Spleen (tissue), 11 donors: ENCODE results near the gene GRIA1. TPM values are rescaled to one million over a fixed set of nuclear protein-coding genes. Genes with fewer than 3 reads are reported as not detected.

Experiments
- DNase-seq: peaks from one replicate; pipeline ENCODE4 v3.0.0-alpha.2; 2020
- H3K27ac ChIP-seq, 8 donors: fragments of 200-600 bp; sonication (generic) in 7 of 8; 1 replicate in 4 of 8; 2 replicates in 4 of 8; pipeline versions ENCODE4 v1.5.0 to v1.8.0; 2016 to 2021; ENCODE audit warnings: inconsistent platforms in 4 of 8, mild to moderate bottlenecking in 4 of 8, moderate library complexity in 1 of 8
- H3K27me3 ChIP-seq, 7 donors: fragments of 200-600 bp; sonication (generic) in 6 of 7; replicated peaks in 1 of 7; 1 replicate in 4 of 7; 2 replicates in 3 of 7; pipeline versions ENCODE4 v1.5.0 to v1.8.0; 2016 to 2021; ENCODE audit warnings: inconsistent platforms in 3 of 7, mild to moderate bottlenecking in 1 of 7
- H3K36me3 ChIP-seq, 6 donors: fragments of 200-600 bp; sonication (generic) in 5 of 6; 1 replicate in 4 of 6; 2 replicates in 2 of 6; pipeline versions ENCODE4 v1.5.0 to v1.8.0; 2016 to 2021; ENCODE audit warnings: inconsistent platforms in 2 of 6
- H3K4me1 ChIP-seq, 6 donors: fragments of 200-600 bp; sonication (generic) in 5 of 6; 1 replicate in 3 of 6; 2 replicates in 3 of 6; pipeline versions ENCODE4 v1.5.0 to v1.8.0; 2016 to 2021; ENCODE audit warnings: inconsistent platforms in 3 of 6
- H3K4me3 ChIP-seq, 8 donors: fragments of 200-600 bp; sonication (generic) in 7 of 8; 1 replicate in 4 of 8; 2 replicates in 4 of 8; pipeline versions ENCODE4 v1.5.0 to v1.8.0; 2016 to 2021; ENCODE audit warnings: inconsistent platforms in 4 of 8, mild to moderate bottlenecking in 4 of 8, moderate library complexity in 2 of 8
- H3K9me3 ChIP-seq, 8 donors: fragments of 200-600 bp; sonication (generic) in 7 of 8; 1 replicate in 4 of 8; 2 replicates in 4 of 8; pipeline versions ENCODE4 v1.5.0 to v1.8.0; 2016 to 2021; ENCODE audit warnings: inconsistent platforms in 4 of 8
- POLR2A ChIP-seq, 3 donors: fragments of 450-650 bp; IDR thresholded peaks; one replicate each; pipeline ENCODE4 v1.5.1; 2017; ENCODE audit warnings: antibody characterized with exemption in 3 of 3, mild to moderate bottlenecking in 1 of 3
- POLR2AphosphoS5 ChIP-seq, 3 donors: sonication (generic); formaldehyde crosslinking; IDR thresholded peaks; one replicate each; pipeline ENCODE4 v1.5.1; 2017; ENCODE audit warnings: antibody characterized with exemption in 3 of 3
- WGBS, 5 donors: extraction: QIAGEN DNeasy Blood & Tissue Kit in 3 of 5; methylation state at CpG; one replicate each; pipeline versions ENCODE4 v1.1.5 to v1.1.7; 2013 to 2018; 5-methylcytosine and 5-hydroxymethylcytosine counted together
- intact Hi-C: fragments of 100-400 bp; cut with DNase I; formaldehyde crosslinking; loops from one replicate; pipeline ENCODE4 v1.15.0; 2023; ENCODE audit warnings: low total_unique reads
- polyA plus RNA-seq, 3 donors: library from polyadenylated mRNA; stranded (reverse); fragments of 200-250 nt; gene quantifications; one replicate each; pipeline ENCODE4 v1.2.1, GENCODE V29; 2013
- total RNA-seq, 7 donors: library from RNA; depleted of rRNA in 3 of 7; stranded (reverse); fragments of >200 nt in 3 of 7; fragmentation: NEBNext Ultra II Directional in 4 of 7; extraction: Animal tissue kit (Norgen Biotek cat#: 25700) in 4 of 7; gene quantifications; one replicate each; pipeline versions ENCODE4 v1.1.0 to v1.2.1, GENCODE V29; 2016 to 2021
- TF ChIP-seq, protein P1 (sequence below), 11 experiments: fragments of 200-600 bp in 7 of 11; fragments of 450-650 bp in 4 of 11; sonication (generic) in 4 of 11; IDR thresholded peaks in 8 of 11; conservative IDR thresholded peaks in 3 of 11; 1 replicate in 7 of 11; 2 replicates in 4 of 11; pipeline versions ENCODE4 v1.4.0 to v1.8.0; 2016 to 2021; ENCODE audit warnings: antibody characterized with exemption in 11 of 11, inconsistent platforms in 4 of 11, mild to moderate bottlenecking in 1 of 11
- donor health status: healthy with polysubstance abuse.
- donor health status: DM: no; HTN: no; CAD: no; lungs with moderate emphysema.
- donor health status: DM: no; HTN: no; CAD: no.
- donor health status: Bipolar disorder and iron deficiency.
- donor health status: healthy.
- donor health status: DM: no; HTN: no; CAD: no.
- donor health status: DM: yes; HTN: yes; CAD: no.

GRIA1 gene
- total and polyA plus RNA-seq, 10 donors, result 0.02 to 0.19 (median 0.09) TPM; not detected in 6

DNA sequence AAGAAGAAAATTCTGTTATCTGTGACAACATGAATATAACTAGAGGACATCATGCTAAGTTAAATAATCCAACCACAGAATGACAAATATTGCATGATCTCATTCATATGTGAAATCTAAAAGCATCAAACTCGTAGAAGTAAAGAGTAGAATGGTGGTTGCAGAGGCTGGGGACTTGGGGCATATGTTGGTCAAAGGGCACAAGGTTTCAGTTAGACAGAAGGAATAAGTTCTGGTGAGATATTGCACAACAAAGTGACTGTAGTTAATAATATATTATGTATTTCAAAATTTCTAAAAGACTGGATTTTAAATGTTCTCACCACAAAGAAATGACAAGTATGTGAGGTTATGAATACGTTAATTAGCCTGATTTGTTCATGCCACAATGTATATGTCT, 24.8 kb downstream of the GRIA1 start:
- 63 to 76% (median 69%) methylated on average over 2 of the region's 2 CpGs for WGBS, 5 donors
- intact Hi-C loops, result no loop called here
- no peak for DNase-seq
- TF ChIP-seq, protein P1, sequence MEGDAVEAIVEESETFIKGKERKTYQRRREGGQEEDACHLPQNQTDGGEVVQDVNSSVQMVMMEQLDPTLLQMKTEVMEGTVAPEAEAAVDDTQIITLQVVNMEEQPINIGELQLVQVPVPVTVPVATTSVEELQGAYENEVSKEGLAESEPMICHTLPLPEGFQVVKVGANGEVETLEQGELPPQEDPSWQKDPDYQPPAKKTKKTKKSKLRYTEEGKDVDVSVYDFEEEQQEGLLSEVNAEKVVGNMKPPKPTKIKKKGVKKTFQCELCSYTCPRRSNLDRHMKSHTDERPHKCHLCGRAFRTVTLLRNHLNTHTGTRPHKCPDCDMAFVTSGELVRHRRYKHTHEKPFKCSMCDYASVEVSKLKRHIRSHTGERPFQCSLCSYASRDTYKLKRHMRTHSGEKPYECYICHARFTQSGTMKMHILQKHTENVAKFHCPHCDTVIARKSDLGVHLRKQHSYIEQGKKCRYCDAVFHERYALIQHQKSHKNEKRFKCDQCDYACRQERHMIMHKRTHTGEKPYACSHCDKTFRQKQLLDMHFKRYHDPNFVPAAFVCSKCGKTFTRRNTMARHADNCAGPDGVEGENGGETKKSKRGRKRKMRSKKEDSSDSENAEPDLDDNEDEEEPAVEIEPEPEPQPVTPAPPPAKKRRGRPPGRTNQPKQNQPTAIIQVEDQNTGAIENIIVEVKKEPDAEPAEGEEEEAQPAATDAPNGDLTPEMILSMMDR (IDR thresholded peaks at IDR 0.05 in 8 of 11, conservative IDR thresholded peaks at IDR 0.05 in 3 of 11), result no peak
- TF ChIP-seq POLR2A (IDR thresholded peaks at IDR 0.05), result no peak
- TF ChIP-seq POLR2AphosphoS5 (IDR thresholded peaks at IDR 0.05), result no peak
- Histone ChIP-seq H3K27me3 (no peaks in the 10 kb centered on the region), H3K4me3 (no peak overlapping the region), H3K27ac (no peak overlapping the region), H3K4me1 (no peaks in the 10 kb centered on the region), H3K9me3 (peaks cover 0 to 12% (median 7%) of the 10 kb centered on the region in 8 donors), H3K36me3 (no peaks in the 10 kb centered on the region)

DNA sequence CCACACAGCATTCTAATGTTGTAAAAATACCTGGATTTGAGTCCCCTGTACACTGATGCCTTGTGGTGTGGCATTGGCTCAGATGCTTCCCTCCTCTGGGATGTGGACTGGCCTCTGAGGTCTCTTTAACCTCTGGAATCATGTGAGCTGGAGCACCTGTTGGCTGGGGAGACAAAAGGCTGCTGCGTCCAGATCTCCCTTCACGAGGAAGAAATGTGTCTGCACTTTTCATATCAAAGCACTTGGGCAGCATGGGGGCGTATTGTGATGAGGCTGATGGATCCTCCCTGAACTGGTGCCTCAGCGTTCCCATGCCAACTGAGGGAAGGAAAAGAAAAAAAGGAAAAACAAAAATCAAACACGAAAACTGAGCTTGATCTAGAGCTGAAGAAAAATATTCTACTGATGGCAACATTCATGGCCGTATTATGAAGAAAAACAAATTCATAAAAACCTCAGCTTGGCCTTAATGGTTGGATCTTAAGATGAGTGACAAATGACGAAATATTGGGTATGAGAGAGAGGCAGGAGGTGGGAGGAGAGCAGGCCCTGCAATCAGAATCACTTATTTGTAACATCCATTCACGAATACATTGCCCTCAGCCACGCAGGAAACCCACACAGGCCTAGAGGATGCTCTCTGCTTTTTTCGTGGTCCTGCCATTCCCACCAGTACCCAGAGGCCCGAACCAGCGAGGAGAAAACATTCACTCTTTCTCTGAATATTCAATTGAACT, 26.2 kb downstream of the GRIA1 start:
- no peaks in the 10 kb centered on the region for H3K4me1 ChIP-seq
- H3K27ac ChIP-seq, result peak overlapping the region in 5 of 8 donors; percentile 15 to 26 (median 21)
- DNase-seq, result no peak
- H3K9me3 ChIP-seq, result peaks cover 0 to 12% (median 7%) of the 10 kb centered on the region in 8 donors
- WGBS, 5 donors, result 50 to 57% (median 52%) methylated on average over 12 of the region's 12 CpGs
- H3K4me3 ChIP-seq, result no peak overlapping the region
- H3K27me3 ChIP-seq, result no peaks in the 10 kb centered on the region
- no peaks in the 10 kb centered on the region for H3K36me3 ChIP-seq
- intact Hi-C loops, result no loop called here
- TF ChIP-seq POLR2A (IDR thresholded peaks at IDR 0.05) (no peak), POLR2AphosphoS5 (IDR thresholded peaks at IDR 0.05) (no peak)
- TF ChIP-seq, protein P1 (IDR thresholded peaks at IDR 0.05 in 8 of 11, conservative IDR thresholded peaks at IDR 0.05 in 3 of 11), result no peak

DNA sequence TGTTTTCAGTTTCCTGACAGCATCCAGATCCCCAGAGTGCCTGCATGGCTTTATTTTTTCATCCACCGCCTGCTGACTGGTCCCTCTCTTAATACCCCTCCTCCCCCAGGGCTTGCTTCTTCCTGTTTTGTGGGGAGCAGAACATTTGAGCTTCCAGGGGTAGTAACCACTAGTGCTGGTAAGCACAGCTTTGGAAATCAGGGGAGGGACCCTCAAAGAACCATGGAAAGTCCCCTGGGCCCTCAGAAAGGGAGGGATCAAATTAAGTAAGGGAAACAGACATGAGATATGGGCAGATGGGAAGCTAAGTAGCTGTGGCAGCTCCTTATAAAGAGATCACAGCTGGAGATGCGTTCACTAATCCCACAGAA, 26.8 kb downstream of the GRIA1 start:
- H3K9me3 ChIP-seq, result peaks cover 0 to 12% (median 7%) of the 10 kb centered on the region in 8 donors
- WGBS, 5 donors, result 51 to 58% (median 55%) methylated on average over 2 of the region's 2 CpGs
- intact Hi-C loops, result no loop called here
- H3K36me3 ChIP-seq, result no peaks in the 10 kb centered on the region
- no peak overlapping the region for H3K4me3 ChIP-seq
- no peak for DNase-seq
- no peaks in the 10 kb centered on the region for H3K4me1 ChIP-seq
- H3K27me3 ChIP-seq, result no peaks in the 10 kb centered on the region
- H3K27ac ChIP-seq, result peak overlapping the region in 4 of 8 donors; percentile 15 to 26 (median 20)
- TF ChIP-seq, protein P1 (IDR thresholded peaks at IDR 0.05 in 8 of 11, conservative IDR thresholded peaks at IDR 0.05 in 3 of 11), result no peak
- TF ChIP-seq POLR2AphosphoS5 (IDR thresholded peaks at IDR 0.05) (no peak), POLR2A (IDR thresholded peaks at IDR 0.05) (no peak)

DNA sequence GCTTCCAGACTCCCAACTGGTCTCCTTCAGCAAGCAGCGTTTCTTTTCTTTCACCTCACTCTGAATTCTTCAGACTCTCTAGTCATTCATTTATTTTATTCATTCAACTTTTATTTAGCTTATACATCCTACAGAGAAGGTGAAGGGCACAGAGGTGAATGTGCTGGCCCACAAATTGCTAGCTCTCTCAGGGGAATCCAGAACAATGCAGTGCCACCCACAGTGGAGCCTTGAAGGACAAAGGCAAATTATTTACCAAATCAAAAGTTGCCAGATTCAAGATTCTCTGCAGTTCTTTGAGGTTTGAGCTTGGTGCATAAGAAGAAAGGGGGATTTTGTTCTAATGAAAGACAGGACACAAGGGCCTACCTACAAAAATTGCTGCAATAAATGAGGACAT, 29.7 kb downstream of the GRIA1 start:
- Histone ChIP-seq H3K4me3 (no peak overlapping the region), H3K36me3 (no peaks in the 10 kb centered on the region), H3K27ac (no peak overlapping the region), H3K9me3 (no peaks in the 10 kb centered on the region), H3K4me1 (no peaks in the 10 kb centered on the region), H3K27me3 (no peaks in the 10 kb centered on the region)
- 69 to 90% (median 82%) methylated on average over 1 of the region's 1 CpG for WGBS, 5 donors
- DNase-seq, result no peak
- TF ChIP-seq POLR2A (IDR thresholded peaks at IDR 0.05) (no peak), POLR2AphosphoS5 (IDR thresholded peaks at IDR 0.05) (no peak)
- TF ChIP-seq, protein P1 (IDR thresholded peaks at IDR 0.05 in 8 of 11, conservative IDR thresholded peaks at IDR 0.05 in 3 of 11), result no peak
- intact Hi-C loops, result no loop called here
